GM23248 (cell line): ENCODE results near the gene CACNA1D.

Source experiments
- EZH2 ChIP-seq: fragments of 200-600 bp; sonication (generic); IDR thresholded peaks from 2 replicates; pipeline ENCODE4 v1.6.1; 2018; ENCODE audit warnings: antibody characterized with exemption, mild to moderate bottlenecking; ENCODE audit not compliant: insufficient read depth, poor library complexity, severe bottlenecking
- EZH2phosphoT487 ChIP-seq: fragments of 200-600 bp; sonication (generic); IDR thresholded peaks from 2 replicates; pipeline ENCODE4 v1.6.1; 2018; ENCODE audit warnings: antibody characterized with exemption, moderate library complexity, mild to moderate bottlenecking, low read depth; ENCODE audit not compliant: insufficient read depth

- TF ChIP-seq EZH2, result no peak
- no peak for TF ChIP-seq EZH2phosphoT487
These were observed 348.2 kb downstream of the CACNA1D start for GRCh38 chr3:53842436-53843194.
